Measurements from ENCODE around the gene CAMSAP1.

GRCh38 chr9:135885100-135885853 is 22.1 kb downstream of the CAMSAP1 start:
- TF ChIP-seq POLR2A (IDR thresholded peaks at IDR 0.05) (no peak), CTCF (IDR thresholded peaks at IDR 0.05 in 8 of 11, conservative IDR thresholded peaks at IDR 0.05 in 3 of 11) (no peak)
